Stimulated activated naive B cell treated with anti-CD40 and anti-IgM and Interleukin-4, amounts not matched to agents 10 μg/mL and 1 μg/mL and 100 μg/mL, for 72 hours (primary cell): ENCODE measurements around the gene MT2A.
"Not testable (repeated sequence)": the region's sequence is repeated elsewhere in the genome, so short reads cannot be mapped to it uniquely, and the experiment has no call there.

Experiments used
- ATAC-seq, 2 donors: fragments of 150-1000 bp; cut with Tn5 transposase; replicated peaks; 2 replicates each; pipeline ENCODE4 v1.10.0; 2021; ENCODE audit warnings: moderate library complexity in 1 of 2
- DNase-seq: peaks from one replicate; pipeline ENCODE4 v3.0.0; 2021
- H3K27ac Mint-ChIP-seq: one replicate; pipeline ENCODE4 v1.8.0; 2022; ENCODE audit warnings: mild to moderate bottlenecking, mixed read lengths
- H3K27me3 Mint-ChIP-seq, 2 donors: one replicate each; pipeline ENCODE4 v1.8.0; 2022; ENCODE audit warnings: mixed read lengths in 2 of 2
- H3K36me3 Mint-ChIP-seq, 2 donors: one replicate each; pipeline ENCODE4 v1.8.0; 2022; ENCODE audit warnings: mixed read lengths in 2 of 2, mild to moderate bottlenecking in 1 of 2
- H3K4me1 Mint-ChIP-seq, 2 donors: one replicate each; pipeline ENCODE4 v1.8.0; 2022; ENCODE audit warnings: mixed read lengths in 2 of 2, mild to moderate bottlenecking in 1 of 2
- H3K4me3 Mint-ChIP-seq, 2 donors: one replicate each; pipeline ENCODE4 v1.8.0; 2022; ENCODE audit warnings: mild to moderate bottlenecking in 2 of 2, mixed read lengths in 2 of 2, moderate library complexity in 1 of 2
- H3K9me3 Mint-ChIP-seq, 2 donors: one replicate each; pipeline ENCODE4 v1.8.0; 2022; ENCODE audit warnings: mixed read lengths in 2 of 2, mild to moderate bottlenecking in 1 of 2

MT2A gene

DNA sequence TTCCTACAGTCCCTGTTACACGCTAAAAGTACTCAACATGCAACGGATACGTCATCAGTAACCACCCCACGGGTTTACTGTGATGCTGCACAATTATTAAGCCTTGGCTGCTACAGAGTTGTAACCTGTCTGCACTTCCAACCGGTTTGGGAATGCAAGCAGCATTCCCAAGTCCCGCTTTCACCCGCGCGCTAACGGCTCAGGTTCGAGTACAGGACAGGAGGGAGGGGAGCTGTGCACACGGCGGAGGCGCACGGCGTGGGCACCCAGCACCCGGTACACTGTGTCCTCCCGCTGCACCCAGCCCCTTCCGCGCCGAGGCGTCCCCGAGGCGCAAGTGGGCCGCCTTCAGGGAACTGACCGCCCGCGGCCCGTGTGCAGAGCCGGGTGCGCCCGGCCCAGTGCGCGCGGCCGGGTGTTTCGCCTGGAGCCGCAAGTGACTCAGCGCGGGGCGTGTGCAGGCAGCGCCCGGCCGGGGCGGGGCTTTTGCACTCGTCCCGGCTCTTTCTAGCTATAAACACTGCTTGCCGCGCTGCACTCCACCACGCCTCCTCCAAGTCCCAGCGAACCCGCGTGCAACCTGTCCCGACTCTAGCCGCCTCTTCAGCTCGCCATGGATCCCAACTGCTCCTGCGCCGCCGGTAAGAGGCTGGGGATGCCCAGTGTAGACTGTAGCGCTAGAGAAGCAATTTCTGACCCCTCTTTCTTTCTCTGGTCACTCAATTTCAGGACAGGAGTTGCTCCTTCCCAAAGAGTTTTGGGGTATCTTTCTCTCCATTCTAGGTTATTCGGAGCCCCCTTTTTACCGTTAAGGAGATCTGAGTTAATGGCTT lies at the start of gene MT2A:
Gene MT2A, plus strand, starts transcription at position 542 of the 833 bp plus-strand sequence. Its CDS starts 72 bp downstream, at position 614.
- Mint-ChIP-seq H3K27ac (peak within 1 kb of the TSS; percentile 70), H3K27me3 (no peaks in the 10 kb centered on the region), H3K36me3 (no peaks in the 10 kb centered on the region), H3K9me3 (no peaks in the 10 kb centered on the region), H3K4me1 (peaks cover 28 to 48% of the 10 kb centered on the region in 2 donors), H3K4me3 (peak within 1 kb of the TSS; percentile 85 to 90)
- ATAC-seq (peak; percentile 93 to 94), DNase-seq (peak; percentile 82)

DNA sequence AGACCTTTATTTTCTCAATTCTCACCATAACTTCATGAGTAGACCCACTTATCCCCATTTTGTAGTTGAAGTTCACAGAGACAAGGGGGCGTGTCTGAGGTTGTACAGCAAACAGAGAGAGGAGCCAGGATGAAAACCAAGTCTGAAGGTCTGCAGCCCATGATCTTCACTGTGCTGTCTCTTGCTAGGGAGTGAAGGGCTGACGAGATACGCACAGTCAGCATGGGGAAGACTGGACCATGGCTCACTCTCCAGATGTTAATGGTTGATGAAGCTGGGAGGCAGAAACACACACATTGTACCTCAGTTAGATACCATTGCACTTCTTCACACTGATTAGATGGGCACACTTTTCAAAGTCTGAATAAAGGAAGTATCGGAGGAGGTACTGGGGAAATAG lies 49.3 kb upstream of the MT2A start:
- no peak for ATAC-seq
- no peaks in the 10 kb centered on the region for H3K9me3 Mint-ChIP-seq
- H3K27ac Mint-ChIP-seq: no peak overlapping the region
- H3K4me3 Mint-ChIP-seq: no peak overlapping the region
- H3K36me3 Mint-ChIP-seq: no peaks in the 10 kb centered on the region
- DNase-seq: no peak
- H3K4me1 Mint-ChIP-seq: no peaks in the 10 kb centered on the region
- H3K27me3 Mint-ChIP-seq: peaks cover 34 to 40% of the 10 kb centered on the region in 2 donors

DNA sequence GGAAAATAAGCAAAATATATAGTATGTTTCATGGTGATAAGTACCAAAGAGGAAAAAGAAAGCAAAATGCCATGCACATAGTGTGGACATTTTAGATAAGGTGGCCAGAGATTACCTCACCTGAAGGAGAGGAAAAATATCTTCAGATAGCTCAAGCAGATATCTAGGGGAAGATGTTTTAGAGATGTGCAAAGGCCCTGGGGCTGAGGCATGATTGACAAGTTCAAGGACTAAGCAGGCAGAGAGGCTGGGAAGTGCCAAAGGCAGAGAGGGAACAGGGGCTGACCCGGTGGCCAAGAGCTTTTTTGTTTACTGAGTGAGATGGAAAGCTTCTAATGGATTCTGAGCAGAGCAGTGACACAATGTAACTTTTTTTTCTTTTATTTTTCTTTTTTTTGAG lies 47.9 kb upstream of the MT2A start:
- H3K9me3 Mint-ChIP-seq: no peaks in the 10 kb centered on the region
- DNase-seq (no peak), ATAC-seq (no peak)

DNA sequence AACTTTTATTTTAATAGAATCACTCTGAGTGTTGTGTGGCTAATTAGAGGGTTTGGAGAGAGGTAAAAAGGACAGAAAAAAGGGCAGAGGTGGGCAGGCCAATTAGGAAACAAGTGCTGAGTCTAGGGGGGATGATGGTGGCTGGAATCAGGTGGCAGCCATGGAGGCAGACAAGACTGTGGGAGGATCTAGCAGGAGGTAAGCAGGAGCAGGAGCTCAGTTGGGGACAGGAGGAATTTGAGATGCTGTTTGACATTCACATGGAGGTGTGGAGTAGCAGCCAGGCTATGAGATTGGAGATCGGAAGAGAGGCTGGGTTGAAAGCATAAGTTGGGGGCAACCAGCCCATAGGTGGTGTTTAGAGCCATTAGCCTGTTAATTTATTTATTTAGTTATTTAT lies 47.3 kb upstream of the MT2A start:
- no peak overlapping the region for H3K4me3 Mint-ChIP-seq
- no peak overlapping the region for H3K27ac Mint-ChIP-seq
- no peaks in the 10 kb centered on the region for H3K9me3 Mint-ChIP-seq
- no peaks in the 10 kb centered on the region for H3K36me3 Mint-ChIP-seq
- ATAC-seq: no peak
- H3K4me1 Mint-ChIP-seq: no peaks in the 10 kb centered on the region
- peaks cover 31 to 34% of the 10 kb centered on the region in 2 donors for H3K27me3 Mint-ChIP-seq
- DNase-seq: no peak

More for the DNA sequence above, 47.9 kb upstream of the MT2A start:
- Mint-ChIP-seq H3K36me3 (no peaks in the 10 kb centered on the region), H3K4me1 (no peaks in the 10 kb centered on the region), H3K27ac (no peak overlapping the region), H3K4me3 (no peak overlapping the region), H3K27me3 (peaks cover 31 to 33% of the 10 kb centered on the region in 2 donors)

DNA sequence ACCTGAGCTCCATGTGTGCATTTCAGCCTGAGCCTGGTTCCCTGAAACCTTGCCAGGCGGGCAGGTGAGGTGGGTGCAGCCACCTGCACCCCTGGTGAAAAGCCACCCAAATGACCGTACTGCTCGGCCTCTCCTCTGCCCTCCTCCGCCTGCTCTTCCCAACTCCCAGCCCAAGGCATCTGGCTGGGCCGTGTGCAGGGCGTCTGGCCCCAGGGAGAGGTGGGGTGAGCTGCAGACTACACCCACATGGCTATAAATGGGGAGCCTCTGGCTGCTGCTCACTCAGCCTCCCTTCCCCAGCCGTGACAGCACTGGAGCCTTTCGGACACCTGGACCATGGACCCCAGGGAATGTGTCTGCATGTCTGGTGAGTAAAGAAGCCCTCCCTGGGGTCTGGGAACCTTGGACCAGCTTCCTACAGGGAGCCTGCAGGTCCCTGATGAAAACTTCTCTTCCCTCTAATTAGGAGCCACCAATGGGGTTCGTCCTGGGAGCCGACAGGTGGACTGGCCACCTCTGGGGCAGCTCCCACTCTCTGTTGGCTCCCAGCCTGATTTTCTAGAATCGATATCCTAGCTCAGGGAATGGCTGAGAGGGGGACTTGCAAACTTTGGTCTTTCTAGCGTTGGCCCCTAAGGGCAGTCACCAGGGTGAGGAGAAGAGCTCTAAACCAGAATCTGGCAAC lies 43.4 kb upstream of the MT2A start, which contains the start of gene MT4:
Gene MT4, plus strand, starts transcription at position 281 of the 685 bp plus-strand sequence. Its CDS starts 56 bp downstream, at position 337.
- H3K36me3 Mint-ChIP-seq: no peaks in the 10 kb centered on the region

DNA sequence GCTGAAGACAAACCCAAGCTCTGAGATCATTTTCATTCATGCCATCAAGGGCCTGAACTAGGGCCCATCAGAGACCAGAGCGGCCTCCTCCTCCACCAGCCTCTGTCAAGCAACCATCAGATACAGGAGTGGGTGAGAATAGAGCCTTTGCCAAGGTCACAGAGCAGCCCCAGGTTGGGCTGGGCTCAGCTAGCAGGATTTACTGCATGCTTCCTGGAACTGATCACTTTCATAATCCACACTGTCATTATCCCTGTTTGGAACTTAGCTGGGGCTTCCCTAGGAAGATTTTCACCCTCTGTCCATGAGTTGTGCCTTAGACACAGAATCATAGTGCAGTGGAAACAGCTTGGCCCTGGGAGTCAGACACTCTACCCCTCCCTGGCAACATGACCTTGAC lies 38.4 kb upstream of the MT2A start:
- H3K9me3 Mint-ChIP-seq: peaks cover under 1 to 7% of the 10 kb centered on the region in 2 donors
- H3K27me3 Mint-ChIP-seq: peaks cover 7 to 24% of the 10 kb centered on the region in 2 donors

More for the DNA sequence above, 43.4 kb upstream of the MT2A start, which contains the start of gene MT4:
- ATAC-seq: no peak
- no peak for DNase-seq
- Mint-ChIP-seq H3K4me1 (no peaks in the 10 kb centered on the region), H3K9me3 (peaks cover 0 to 4% of the 10 kb centered on the region in 2 donors), H3K27me3 (peaks cover 20 to 44% of the 10 kb centered on the region in 2 donors), H3K27ac (no peak within 1 kb of the TSS), H3K4me3 (no peak within 1 kb of the TSS)

DNA sequence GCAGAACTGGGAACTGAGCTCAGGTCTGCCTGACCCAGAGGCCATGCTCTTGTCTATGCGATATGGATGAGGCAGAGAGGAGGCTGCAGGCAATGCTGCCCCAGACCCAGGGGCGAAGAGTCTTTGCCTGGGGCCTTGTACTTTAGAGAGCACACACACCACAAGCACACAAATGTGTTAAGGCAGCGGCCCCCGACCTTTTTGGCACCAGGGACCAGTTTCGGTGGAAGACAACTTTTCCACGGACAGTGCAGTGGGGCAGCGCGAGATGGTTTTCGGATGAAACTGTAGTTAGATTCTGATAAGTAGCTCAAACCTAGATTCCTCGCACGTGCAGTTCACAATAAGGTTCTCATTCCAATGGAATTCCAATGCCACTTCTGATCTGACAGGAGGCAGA lies 36.9 kb upstream of the MT2A start:
- ATAC-seq (no peak), DNase-seq (no peak)
- peaks cover 6 to 23% of the 10 kb centered on the region in 2 donors for H3K27me3 Mint-ChIP-seq
- H3K4me1 Mint-ChIP-seq: no peaks in the 10 kb centered on the region
- no peaks in the 10 kb centered on the region for H3K36me3 Mint-ChIP-seq
- no peak overlapping the region for H3K27ac Mint-ChIP-seq
- peaks cover 3 to 4% of the 10 kb centered on the region in 2 donors for H3K9me3 Mint-ChIP-seq
- H3K4me3 Mint-ChIP-seq: no peak overlapping the region

More for the DNA sequence above, 38.4 kb upstream of the MT2A start:
- no peaks in the 10 kb centered on the region for H3K36me3 Mint-ChIP-seq
- H3K4me3 Mint-ChIP-seq: no peak overlapping the region
- ATAC-seq (no peak), DNase-seq (no peak)
- H3K4me1 Mint-ChIP-seq: no peaks in the 10 kb centered on the region
- H3K27ac Mint-ChIP-seq: no peak overlapping the region

DNA sequence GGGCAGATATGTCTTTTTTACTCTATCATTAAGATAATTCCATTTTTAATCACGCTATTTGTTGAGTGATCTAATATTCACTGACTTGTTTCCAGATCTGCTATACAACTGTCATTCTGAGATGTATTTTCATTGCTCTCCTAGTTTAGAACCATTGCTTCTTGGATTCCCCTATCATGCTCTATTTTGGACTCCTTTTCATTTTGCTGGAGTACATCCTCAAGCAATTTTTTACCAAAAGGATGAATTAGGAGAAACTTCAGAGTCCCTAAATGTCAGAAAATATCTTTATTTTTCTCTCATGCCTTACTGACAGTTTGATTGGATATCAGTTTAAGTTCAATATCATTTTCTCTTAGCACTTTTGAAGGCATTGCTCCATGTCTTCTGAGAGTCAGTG lies 33.8 kb upstream of the MT2A start:
- ATAC-seq (no peak), DNase-seq (no peak)
- no peak overlapping the region for H3K27ac Mint-ChIP-seq
- peaks cover 2 to 8% of the 10 kb centered on the region in 2 donors for H3K4me1 Mint-ChIP-seq
- no peak overlapping the region for H3K4me3 Mint-ChIP-seq
- H3K27me3 Mint-ChIP-seq: peaks cover 5 to 6% of the 10 kb centered on the region in 2 donors
- H3K36me3 Mint-ChIP-seq: no peaks in the 10 kb centered on the region
- H3K9me3 Mint-ChIP-seq: peaks cover 3 to 4% of the 10 kb centered on the region in 2 donors

DNA sequence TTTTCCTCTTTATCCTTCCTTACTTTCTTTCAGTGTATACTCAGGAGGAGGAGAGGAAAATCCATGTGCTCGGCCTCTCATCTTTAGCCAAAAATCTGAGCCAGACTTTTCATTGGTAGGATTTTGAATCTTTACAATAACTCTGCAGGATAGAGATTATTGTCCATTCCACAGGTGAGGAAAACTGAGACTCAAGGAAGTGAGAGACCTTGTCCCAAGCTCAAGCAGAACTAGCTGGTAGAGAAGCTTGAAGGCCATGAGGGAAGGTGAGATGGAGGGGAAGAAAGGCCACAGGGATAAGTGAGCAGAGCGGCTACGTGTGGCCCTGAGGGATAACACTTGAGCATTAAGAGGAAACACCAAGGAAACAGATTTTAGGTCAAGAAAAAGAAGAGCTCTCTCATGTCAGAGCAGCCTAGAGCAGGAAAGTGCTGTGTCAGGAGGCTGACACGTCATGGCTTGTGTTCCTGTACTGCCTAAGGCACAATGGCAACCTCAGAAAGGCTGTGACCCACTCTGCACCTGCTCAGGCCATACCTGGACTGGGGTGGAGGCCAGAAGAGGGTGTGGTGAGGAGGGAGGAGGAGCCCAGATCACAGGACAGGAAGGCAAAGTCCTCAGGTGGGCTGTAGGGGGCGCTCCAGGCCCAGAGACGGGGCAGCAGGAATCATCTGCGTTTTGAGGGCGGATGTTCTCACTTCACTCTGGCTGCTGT lies 31.6 kb upstream of the MT2A start:
- peak; percentile 99 to 100 for ATAC-seq
- peaks cover 3 to 4% of the 10 kb centered on the region in 2 donors for H3K9me3 Mint-ChIP-seq
- no peak overlapping the region for H3K27ac Mint-ChIP-seq
- no peaks in the 10 kb centered on the region for H3K36me3 Mint-ChIP-seq
- H3K27me3 Mint-ChIP-seq: peaks cover 10 to 14% of the 10 kb centered on the region in 2 donors
- peaks cover 2 to 8% of the 10 kb centered on the region in 2 donors for H3K4me1 Mint-ChIP-seq
- no peak overlapping the region for H3K4me3 Mint-ChIP-seq
- DNase-seq: peak; percentile 70

DNA sequence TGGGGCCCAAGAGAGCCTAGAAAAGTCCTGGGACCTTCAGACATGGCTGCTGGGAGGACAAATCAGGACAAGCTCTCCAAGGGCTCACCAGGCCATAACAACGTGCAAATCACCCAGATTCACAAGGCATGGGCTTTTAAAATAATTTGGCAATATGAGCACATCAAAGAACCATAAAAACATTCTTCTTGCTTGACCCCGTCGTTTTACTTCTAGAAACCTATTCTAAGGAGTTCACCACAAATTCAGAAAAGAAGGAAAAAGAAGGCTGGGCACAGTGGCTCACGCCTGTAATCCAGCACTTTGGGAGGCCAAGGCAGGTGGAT lies 31.1 kb upstream of the MT2A start:
- peaks cover 2 to 8% of the 10 kb centered on the region in 2 donors for H3K4me1 Mint-ChIP-seq
- DNase-seq (no peak), ATAC-seq (no peak)
- peaks cover 12 to 16% of the 10 kb centered on the region in 2 donors for H3K27me3 Mint-ChIP-seq
- H3K27ac Mint-ChIP-seq: no peak overlapping the region
- peaks cover 3 to 4% of the 10 kb centered on the region in 2 donors for H3K9me3 Mint-ChIP-seq
- no peak overlapping the region for H3K4me3 Mint-ChIP-seq
- H3K36me3 Mint-ChIP-seq: no peaks in the 10 kb centered on the region

DNA sequence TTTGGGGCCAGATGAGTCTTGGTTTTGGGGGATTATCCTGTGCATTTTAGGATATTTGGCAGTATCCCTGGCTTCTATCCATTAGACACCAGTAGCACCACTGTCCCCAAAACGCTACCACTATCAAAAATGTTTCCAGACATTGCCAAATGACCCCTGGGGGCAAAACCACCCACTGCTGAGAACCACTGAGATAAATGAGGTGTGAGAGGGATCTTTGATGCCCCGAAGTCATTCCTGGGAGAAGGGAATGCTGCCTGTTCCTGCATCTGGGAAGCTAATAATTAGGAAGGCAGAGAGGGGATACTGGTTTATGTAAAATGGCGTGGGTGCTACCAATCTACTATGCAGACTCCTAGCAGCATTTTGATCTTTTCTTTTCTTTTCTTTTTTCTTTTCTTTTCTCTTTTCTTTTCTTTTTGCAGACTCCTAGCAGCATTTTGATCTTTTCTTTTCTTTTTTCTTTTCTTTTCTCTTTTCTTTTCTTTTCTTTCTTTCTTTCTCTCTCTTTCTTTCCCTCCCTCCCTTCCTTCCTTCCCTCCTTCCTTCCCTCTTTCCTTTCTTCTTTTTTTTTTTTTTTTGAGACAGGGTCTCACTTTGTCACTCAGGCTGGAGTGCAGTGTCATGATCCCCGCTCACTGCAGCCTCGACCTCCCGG lies 27.9 kb upstream of the MT2A start:
- DNase-seq: no peak
- Mint-ChIP-seq H3K27me3 (peaks cover 24 to 39% of the 10 kb centered on the region in 2 donors), H3K9me3 (no peaks in the 10 kb centered on the region), H3K4me1 (peaks cover 2 to 8% of the 10 kb centered on the region in 2 donors), H3K27ac (no peak overlapping the region), H3K4me3 (no peak overlapping the region), H3K36me3 (no peaks in the 10 kb centered on the region)
- ATAC-seq: no peak

DNA sequence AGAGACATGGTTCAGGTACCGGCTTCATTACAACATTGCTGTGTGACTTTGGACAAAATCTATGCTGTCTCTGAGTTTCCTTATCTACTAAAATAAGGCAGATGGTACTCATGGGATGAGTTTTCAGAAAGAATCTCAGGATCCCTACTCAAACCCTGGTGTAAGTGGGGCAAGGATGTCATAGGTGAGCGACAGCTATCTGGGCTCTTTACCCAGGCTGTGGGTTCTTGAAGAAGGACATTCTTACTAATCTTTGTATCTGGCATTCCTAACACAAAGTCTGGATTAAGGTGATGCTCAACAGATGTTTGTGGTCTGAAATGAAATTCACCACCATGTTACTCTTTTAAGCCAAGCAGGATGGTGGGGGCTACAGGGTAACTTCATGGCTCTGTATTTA lies 25.5 kb upstream of the MT2A start:
- H3K9me3 Mint-ChIP-seq, H3K36me3 Mint-ChIP-seq, ATAC-seq, H3K4me3 Mint-ChIP-seq, H3K4me1 Mint-ChIP-seq, DNase-seq, H3K27ac Mint-ChIP-seq: not testable (repeated sequence)
- peaks cover 41 to 55% of the 10 kb centered on the region in 2 donors for H3K27me3 Mint-ChIP-seq

DNA sequence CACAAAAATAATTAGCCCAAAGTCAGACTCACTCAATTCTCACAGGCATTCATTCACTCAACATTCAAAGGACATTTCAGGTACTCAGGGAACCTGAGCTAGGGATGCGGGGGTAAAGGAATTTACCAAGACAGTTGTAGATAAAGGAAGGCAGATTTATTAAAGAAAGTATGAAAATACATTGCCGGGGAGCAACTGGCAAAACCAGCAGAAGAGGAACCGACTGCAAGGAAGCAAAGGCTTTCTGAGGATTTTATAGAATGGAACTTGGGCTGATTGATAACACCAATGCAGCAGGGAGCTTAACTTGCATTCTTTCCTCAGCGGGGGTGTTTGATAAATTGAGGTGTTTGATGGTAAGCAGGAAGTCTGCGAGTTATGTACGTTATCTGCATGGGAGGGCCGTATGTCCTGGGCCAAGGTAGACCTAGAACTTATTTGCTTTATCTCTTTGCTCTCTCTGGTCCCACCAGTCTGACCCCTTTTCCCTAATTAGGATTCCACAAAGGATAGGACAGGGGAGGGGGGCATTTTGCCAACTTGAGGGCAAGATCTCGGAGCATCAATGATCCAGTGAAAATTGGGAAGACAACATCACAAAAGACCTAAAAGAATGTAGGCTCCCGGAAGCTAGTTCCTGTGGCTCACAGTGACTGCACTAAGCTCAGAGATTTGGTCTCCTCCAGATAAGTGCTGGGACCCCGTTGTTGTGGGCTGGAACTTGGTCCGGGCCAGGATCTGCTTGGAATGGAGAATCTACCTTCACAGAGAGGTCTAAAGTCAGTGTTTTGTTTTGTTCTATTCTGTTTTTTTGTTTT lies 24.8 kb upstream of the MT2A start:
- Mint-ChIP-seq H3K36me3 (no peaks in the 10 kb centered on the region), H3K27me3 (peaks cover 46 to 62% of the 10 kb centered on the region in 2 donors), H3K27ac (no peak overlapping the region), H3K9me3 (no peaks in the 10 kb centered on the region), H3K4me1 (peaks cover 0 to under 1% of the 10 kb centered on the region in 2 donors), H3K4me3 (no peak overlapping the region)
- ATAC-seq (no peak), DNase-seq (no peak)
